Skeletal muscle tissue (tissue), 4 donors: Measurements from ENCODE around the gene PLCD3. TPM values are rescaled to one million over a fixed set of nuclear protein-coding genes. Genes with fewer than 3 reads are reported as not detected.

Experiments used
- H3K27ac ChIP-seq: one replicate; pipeline ENCODE4 v1.7.0; 2013; ENCODE audit warnings: mild to moderate bottlenecking, low read depth, low read length, inconsistent platforms
- H3K27me3 ChIP-seq, 3 donors: one replicate each; pipeline ENCODE4 v1.7.0; 2013; ENCODE audit warnings: low read length in 3 of 3; ENCODE audit not compliant: control insufficient read depth in 3 of 3, insufficient read depth in 3 of 3
- H3K36me3 ChIP-seq, 3 donors: one replicate each; pipeline ENCODE4 v1.7.0; 2013; ENCODE audit warnings: low read length in 3 of 3; ENCODE audit not compliant: control insufficient read depth in 3 of 3, insufficient read depth in 3 of 3
- H3K4me1 ChIP-seq, 3 donors: one replicate each; pipeline ENCODE4 v1.7.0; 2013; ENCODE audit warnings: low read length in 3 of 3, mild to moderate bottlenecking in 3 of 3; ENCODE audit not compliant: control insufficient read depth in 3 of 3, insufficient read depth in 3 of 3
- H3K4me3 ChIP-seq, 3 donors: one replicate each; pipeline ENCODE4 v1.7.0; 2013; ENCODE audit warnings: low read length in 3 of 3
- H3K9ac ChIP-seq, 3 donors: one replicate each; pipeline ENCODE4 v1.7.0; 2013; ENCODE audit warnings: low read length in 3 of 3, mild to moderate bottlenecking in 3 of 3, moderate library complexity in 2 of 3, low read depth in 1 of 3
- H3K9me3 ChIP-seq, 3 donors: one replicate each; pipeline ENCODE4 v1.7.0; 2013; ENCODE audit warnings: low read length in 3 of 3; ENCODE audit not compliant: control insufficient read depth in 3 of 3
- total RNA-seq: library from RNA; depleted of rRNA; stranded (reverse); fragments of >200 nt; gene quantifications from one replicate; pipeline ENCODE4 v1.2.3, GENCODE V29; 2014
- donor health status: Osteomylitis.

Gene PLCD3
- total RNA-seq, 1 donor from 2014 or later, result 12.0 TPM

- H3K27ac ChIP-seq, result peak overlapping the region; percentile 57
These were observed 3.9 kb upstream of the PLCD3 start for GRCh38 chr17:45135978-45136791.

GRCh38 chr17:45135192-45135977 is 3.1 kb upstream of the PLCD3 start, which contains the start of gene ACBD4:
TSS of gene ACBD4 (plus strand) at chr17:45135687. CDS start at chr17:45136145, 458 bp downstream.
- H3K27ac ChIP-seq, result peak within 1 kb of the TSS; percentile 57
- H3K4me1 ChIP-seq, result peaks cover 27 to 39% (median 37%) of the 10 kb centered on the region in 3 donors
- H3K36me3 ChIP-seq, result peaks cover 3 to 6% (median 5%) of the 10 kb centered on the region in 3 donors

More at GRCh38 chr17:45135978-45136791, 3.9 kb upstream of the PLCD3 start:
- peaks cover 19 to 31% (median 29%) of the 10 kb centered on the region in 3 donors for H3K4me1 ChIP-seq
- H3K9ac ChIP-seq, result peak overlapping the region; percentile 74 to 87 (median 85)
- no peaks in the 10 kb centered on the region for H3K27me3 ChIP-seq
- H3K4me3 ChIP-seq, result peak overlapping the region; percentile 84 to 88 (median 85)
- H3K9me3 ChIP-seq, result no peaks in the 10 kb centered on the region
- H3K36me3 ChIP-seq, result peaks cover 3 to 6% (median 5%) of the 10 kb centered on the region in 3 donors

GRCh38 chr17:45132572-45133463 is 503 bp upstream of the PLCD3 start:
- Histone ChIP-seq H3K9me3 (no peaks in the 10 kb centered on the region), H3K9ac (peak overlapping the region; percentile 88 to 98 (median 96)), H3K4me3 (peak overlapping the region; percentile 84 to 91 (median 90)), H3K27ac (peak overlapping the region; percentile 97), H3K4me1 (peaks cover 53 to 64% (median 63%) of the 10 kb centered on the region in 3 donors), H3K27me3 (no peaks in the 10 kb centered on the region), H3K36me3 (peaks cover under 1 to 4% (median under 1%) of the 10 kb centered on the region in 3 donors)

More at GRCh38 chr17:45135192-45135977, 3.1 kb upstream of the PLCD3 start, which contains the start of gene ACBD4:
- Histone ChIP-seq H3K27me3 (no peaks in the 10 kb centered on the region), H3K9me3 (no peaks in the 10 kb centered on the region), H3K9ac (peak within 1 kb of the TSS; percentile 74 to 87 (median 85)), H3K4me3 (peak within 1 kb of the TSS; percentile 84 to 88 (median 85))

- H3K4me3 ChIP-seq, result peak overlapping the region; percentile 80 to 91 (median 90)
- peak overlapping the region; percentile 57 for H3K27ac ChIP-seq
- peaks cover 63 to 73% (median 71%) of the 10 kb centered on the region in 3 donors for H3K4me1 ChIP-seq
- no peaks in the 10 kb centered on the region for H3K27me3 ChIP-seq
- H3K9ac ChIP-seq, result peak overlapping the region; percentile 86 to 96 (median 89)
- no peaks in the 10 kb centered on the region for H3K9me3 ChIP-seq
- H3K36me3 ChIP-seq, result no peaks in the 10 kb centered on the region
These were observed 547 bp downstream of the PLCD3 start for GRCh38 chr17:45131616-45132319.

- Histone ChIP-seq H3K27ac (peak overlapping the region; percentile 89), H3K27me3 (no peaks in the 10 kb centered on the region), H3K36me3 (no peaks in the 10 kb centered on the region), H3K9me3 (no peaks in the 10 kb centered on the region), H3K4me1 (peaks cover 61 to 67% (median 66%) of the 10 kb centered on the region in 3 donors), H3K9ac (peak overlapping the region; percentile 86 to 96 (median 89)), H3K4me3 (peak overlapping the region; percentile 80 to 91 (median 90))
These were observed 1.4 kb downstream of the PLCD3 start for GRCh38 chr17:45130681-45131615.

GRCh38 chr17:45129940-45130680 is 2.2 kb downstream of the PLCD3 start:
- peak overlapping the region; percentile 35 to 91 (median 80) for H3K4me3 ChIP-seq
- H3K27ac ChIP-seq, result peak overlapping the region; percentile 89
- no peaks in the 10 kb centered on the region for H3K9me3 ChIP-seq
- H3K36me3 ChIP-seq, result no peaks in the 10 kb centered on the region
- H3K4me1 ChIP-seq, result peaks cover 58 to 62% (median 60%) of the 10 kb centered on the region in 3 donors
- H3K27me3 ChIP-seq, result no peaks in the 10 kb centered on the region
- H3K9ac ChIP-seq, result peak overlapping the region; percentile 68 to 96 (median 71)

- peak overlapping the region; percentile 48 to 96 (median 68) for H3K9ac ChIP-seq
- no peaks in the 10 kb centered on the region for H3K36me3 ChIP-seq
- peak overlapping the region; percentile 89 for H3K27ac ChIP-seq
- H3K27me3 ChIP-seq, result no peaks in the 10 kb centered on the region
- H3K9me3 ChIP-seq, result no peaks in the 10 kb centered on the region
- peak overlapping the region in 2 of 3 donors; percentile 35 to 91 for H3K4me3 ChIP-seq
- H3K4me1 ChIP-seq, result peaks cover 62 to 67% (median 66%) of the 10 kb centered on the region in 3 donors
These were observed 2.8 kb downstream of the PLCD3 start for GRCh38 chr17:45129426-45129939.
